Brain microvascular endothelial cell (primary cell): Measurements from ENCODE around the gene PRDM5.

Experiments
- DNase-seq: peaks from one replicate; pipeline ENCODE4 v3.0.0-alpha.2; 2020
- H3K27ac ChIP-seq: fragments of 250-450 bp; sonication (Bioruptor Pico); 2 replicates; pipeline ENCODE4 v1.5.1; 2020; ENCODE audit warnings: mild to moderate bottlenecking, moderate library complexity
- H3K27me3 ChIP-seq: fragments of 250-450 bp; sonication (Bioruptor Pico); replicated peaks from 2 replicates; pipeline ENCODE4 v1.5.1; 2020; ENCODE audit warnings: mild to moderate bottlenecking
- H3K36me3 ChIP-seq: fragments of 250-450 bp; sonication (Bioruptor Pico); replicated peaks from 2 replicates; pipeline ENCODE4 v1.5.1; 2020; ENCODE audit warnings: mild to moderate bottlenecking
- H3K4me3 ChIP-seq: 2 replicates; pipeline ENCODE4 v1.5.1; 2011; ENCODE audit warnings: low read depth, mild to moderate bottlenecking, control low read depth, low read length, moderate library complexity
- CTCF ChIP-seq: IDR thresholded peaks from 2 replicates; pipeline ENCODE4 v1.5.1; 2011; ENCODE audit warnings: low read depth, mild to moderate bottlenecking, moderate library complexity, low read length, control low read depth, inconsistent platforms; ENCODE audit errors: missing control alignments
- in situ Hi-C: cut with HindIII; loops from 2 replicates; pipeline ENCODE4 v1.10.0; 2017; ENCODE audit warnings: low sequenced_read_pairs, low pct_ligation_motif_present

The PRDM5 gene

DNA sequence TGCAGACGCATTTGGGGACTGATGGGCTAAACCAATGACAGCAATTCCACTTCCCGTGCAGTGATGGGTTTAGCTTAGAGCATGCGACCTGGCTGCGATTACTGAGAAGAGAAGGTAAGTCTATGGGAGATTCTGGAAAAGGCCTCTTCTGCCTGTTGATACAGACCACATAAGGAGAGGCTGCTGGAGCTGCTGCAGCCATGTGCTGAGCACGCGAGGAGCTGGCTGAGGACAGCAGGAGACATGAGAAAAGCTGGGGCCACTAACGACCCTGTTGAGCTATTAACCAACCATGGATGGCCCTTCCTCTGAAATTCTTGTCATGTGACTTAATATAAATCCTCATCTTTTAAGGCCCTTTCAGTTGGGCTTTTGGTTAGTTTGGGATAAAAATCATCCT lies 199.9 kb downstream of the PRDM5 start:
- H3K36me3 ChIP-seq, result no peaks in the 10 kb centered on the region
- no peak for DNase-seq
- H3K27me3 ChIP-seq, result no peaks in the 10 kb centered on the region
- TF ChIP-seq CTCF, result no peak
- in situ Hi-C loops, result no loop called here
- no peak overlapping the region for H3K27ac ChIP-seq
- no peak overlapping the region for H3K4me3 ChIP-seq

- Histone ChIP-seq H3K4me3 (no peak overlapping the region), H3K36me3 (no peaks in the 10 kb centered on the region), H3K27me3 (no peaks in the 10 kb centered on the region), H3K27ac (no peak overlapping the region)
- TF ChIP-seq CTCF, result no peak
- DNase-seq, result no peak
- in situ Hi-C loops, result no loop called here
These were observed 202.1 kb downstream of the PRDM5 start for GRCh38 chr4:120720354-120720934.

DNA sequence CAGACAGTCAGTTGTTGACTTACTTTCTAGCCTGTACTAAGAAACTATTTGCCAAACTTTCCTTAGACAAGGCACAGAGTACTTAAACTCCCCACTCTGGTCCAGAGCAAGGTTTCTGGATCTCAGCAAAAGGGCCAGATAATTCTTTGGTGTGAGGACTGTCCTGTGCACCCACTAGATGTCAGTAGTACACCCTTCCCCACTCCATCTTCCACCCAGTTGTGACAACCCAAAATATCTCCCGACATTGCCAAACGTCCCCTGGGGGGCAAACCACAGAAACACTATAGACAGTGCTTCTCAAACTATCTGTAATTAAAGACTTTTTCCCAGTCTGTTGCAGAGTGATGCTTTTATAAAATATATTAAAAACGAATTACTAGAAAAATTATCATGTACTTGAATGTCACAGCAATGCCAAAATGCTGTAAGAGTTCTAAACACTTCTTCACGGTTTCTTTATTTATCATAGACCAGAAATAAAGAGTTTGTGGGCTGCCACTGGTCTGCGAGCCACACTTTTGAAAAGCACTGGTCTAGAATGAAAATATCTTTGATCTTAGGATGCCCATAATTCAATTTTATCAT lies 203.5 kb downstream of the PRDM5 start:
- Histone ChIP-seq H3K27ac (no peak overlapping the region), H3K4me3 (no peak overlapping the region), H3K36me3 (no peaks in the 10 kb centered on the region), H3K27me3 (no peaks in the 10 kb centered on the region)
- peak; percentile 47 for DNase-seq
- TF ChIP-seq CTCF, result peak; percentile 86
- in situ Hi-C loops, result no loop called here

DNA sequence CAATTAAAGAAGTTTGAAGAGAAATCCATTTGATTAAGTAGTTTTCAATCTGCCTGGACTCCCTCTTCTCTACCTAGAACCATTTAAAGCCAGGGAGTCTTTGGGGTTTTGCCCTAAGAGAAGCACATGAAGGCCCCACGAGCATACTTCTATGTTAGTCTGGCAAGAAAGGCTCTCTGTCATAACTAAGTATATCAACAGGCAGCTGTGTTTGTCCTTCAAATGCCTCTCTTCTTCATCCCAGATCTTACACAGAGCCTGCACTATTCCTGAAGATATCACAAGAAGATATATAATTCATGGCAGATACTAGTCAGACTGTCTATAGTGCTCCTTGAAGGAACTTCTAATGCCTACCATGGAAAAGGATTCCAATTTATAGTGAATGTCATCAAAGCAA lies 206.2 kb downstream of the PRDM5 start:
- H3K4me3 ChIP-seq, result no peak overlapping the region
- no peaks in the 10 kb centered on the region for H3K36me3 ChIP-seq
- no peak overlapping the region for H3K27ac ChIP-seq
- no peak for TF ChIP-seq CTCF
- in situ Hi-C loops, result no loop called here
- no peak for DNase-seq
- H3K27me3 ChIP-seq, result no peaks in the 10 kb centered on the region

- no peak for TF ChIP-seq CTCF
- no peaks in the 10 kb centered on the region for H3K36me3 ChIP-seq
- in situ Hi-C loops, result no loop called here
- no peak overlapping the region for H3K4me3 ChIP-seq
- DNase-seq, result peak; percentile 20
- H3K27ac ChIP-seq, result no peak overlapping the region
- no peaks in the 10 kb centered on the region for H3K27me3 ChIP-seq
These were observed 208.0 kb downstream of the PRDM5 start for GRCh38 chr4:120714417-120715010.
